ENCODE measurements around the gene DGLUCY.
"Not testable (repeated sequence)": the region's sequence is repeated elsewhere in the genome, so short reads cannot be mapped to it uniquely, and the experiment has no call there.

The DGLUCY gene

DNA sequence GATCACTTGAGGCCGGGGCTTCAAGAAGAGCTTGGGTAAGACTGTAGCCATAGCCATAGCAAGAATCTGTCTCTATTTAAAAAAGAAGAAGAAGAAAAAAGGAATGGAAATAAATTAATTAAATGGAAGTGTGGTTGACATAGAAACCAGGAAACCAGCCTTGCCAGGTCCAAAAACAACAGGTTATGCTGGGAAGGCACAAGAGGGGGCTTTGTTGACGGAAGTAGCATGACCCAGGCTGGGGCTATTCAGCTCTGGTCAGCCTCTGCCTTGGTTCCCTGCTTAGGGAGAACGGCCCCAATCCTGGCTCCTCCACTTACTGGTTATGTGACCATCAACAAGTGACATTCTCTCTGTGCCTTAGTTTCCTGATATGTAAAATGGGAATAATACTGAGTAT lies 145.0 kb downstream of the DGLUCY start:
- no peak overlapping the region for H3K4me3 ChIP-seq (ENCODE audit: low read depth, low read length)
- TF ChIP-seq, protein P1, sequence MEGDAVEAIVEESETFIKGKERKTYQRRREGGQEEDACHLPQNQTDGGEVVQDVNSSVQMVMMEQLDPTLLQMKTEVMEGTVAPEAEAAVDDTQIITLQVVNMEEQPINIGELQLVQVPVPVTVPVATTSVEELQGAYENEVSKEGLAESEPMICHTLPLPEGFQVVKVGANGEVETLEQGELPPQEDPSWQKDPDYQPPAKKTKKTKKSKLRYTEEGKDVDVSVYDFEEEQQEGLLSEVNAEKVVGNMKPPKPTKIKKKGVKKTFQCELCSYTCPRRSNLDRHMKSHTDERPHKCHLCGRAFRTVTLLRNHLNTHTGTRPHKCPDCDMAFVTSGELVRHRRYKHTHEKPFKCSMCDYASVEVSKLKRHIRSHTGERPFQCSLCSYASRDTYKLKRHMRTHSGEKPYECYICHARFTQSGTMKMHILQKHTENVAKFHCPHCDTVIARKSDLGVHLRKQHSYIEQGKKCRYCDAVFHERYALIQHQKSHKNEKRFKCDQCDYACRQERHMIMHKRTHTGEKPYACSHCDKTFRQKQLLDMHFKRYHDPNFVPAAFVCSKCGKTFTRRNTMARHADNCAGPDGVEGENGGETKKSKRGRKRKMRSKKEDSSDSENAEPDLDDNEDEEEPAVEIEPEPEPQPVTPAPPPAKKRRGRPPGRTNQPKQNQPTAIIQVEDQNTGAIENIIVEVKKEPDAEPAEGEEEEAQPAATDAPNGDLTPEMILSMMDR (IDR thresholded peaks at IDR 0.05; ENCODE audit: borderline replicate concordance, insufficient read depth, low read depth, low read length) = no peak

DNA sequence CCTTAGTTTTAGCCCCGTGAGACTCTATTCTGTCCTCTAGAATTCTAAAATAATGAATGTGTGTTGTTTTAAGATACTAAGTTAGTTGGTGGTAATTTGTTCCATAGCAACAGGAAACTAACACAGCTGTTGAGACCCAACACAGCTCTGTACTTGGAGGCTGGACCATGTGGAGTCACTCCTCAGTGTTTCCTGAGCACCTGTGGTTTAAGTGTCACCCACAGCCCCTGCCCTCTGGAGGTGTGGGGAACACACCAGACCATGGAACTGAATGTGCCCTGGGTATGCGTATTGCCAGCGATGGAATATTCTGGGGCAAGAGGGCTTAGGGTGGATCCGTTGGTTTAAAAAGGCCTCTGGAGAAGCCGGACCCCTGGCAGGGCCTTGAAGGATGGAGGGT lies 147.2 kb downstream of the DGLUCY start:
- TF ChIP-seq, protein P1 (IDR thresholded peaks at IDR 0.05; ENCODE audit: borderline replicate concordance, insufficient read depth, low read depth, low read length) = no peak
- no peak overlapping the region for H3K4me3 ChIP-seq (ENCODE audit: low read depth, low read length)

DNA sequence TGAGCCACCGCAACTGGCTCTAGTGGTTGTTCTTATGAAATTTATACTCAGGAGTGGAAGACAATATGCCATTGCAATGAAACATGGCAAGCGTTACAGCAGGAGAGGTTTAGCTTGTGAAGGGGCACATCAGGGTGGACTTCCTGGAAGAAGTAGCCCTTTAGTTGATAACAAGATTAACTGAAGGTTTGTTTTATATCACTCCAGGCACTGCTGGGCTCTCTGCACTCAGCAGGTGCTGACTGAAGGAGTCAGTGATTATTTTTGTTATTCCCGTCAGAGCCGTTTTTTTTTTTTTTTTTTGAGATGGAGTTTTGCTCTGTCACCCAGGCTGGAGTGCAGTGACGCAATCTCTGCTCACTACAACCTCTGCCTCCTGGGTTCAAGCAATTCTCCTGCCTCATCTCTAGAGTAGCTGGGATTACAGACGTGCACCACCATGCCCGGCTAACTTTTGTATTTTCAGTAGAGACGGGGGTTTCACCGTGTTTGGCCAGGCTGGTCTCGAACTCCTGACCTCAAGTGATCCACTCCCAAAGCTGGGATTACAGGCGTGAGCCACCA lies 148.2 kb downstream of the DGLUCY start:
- TF ChIP-seq, protein P1 (IDR thresholded peaks at IDR 0.05; ENCODE audit: borderline replicate concordance, insufficient read depth, low read depth, low read length) = no peak
- H3K4me3 ChIP-seq (ENCODE audit: low read depth, low read length) = no peak overlapping the region

DNA sequence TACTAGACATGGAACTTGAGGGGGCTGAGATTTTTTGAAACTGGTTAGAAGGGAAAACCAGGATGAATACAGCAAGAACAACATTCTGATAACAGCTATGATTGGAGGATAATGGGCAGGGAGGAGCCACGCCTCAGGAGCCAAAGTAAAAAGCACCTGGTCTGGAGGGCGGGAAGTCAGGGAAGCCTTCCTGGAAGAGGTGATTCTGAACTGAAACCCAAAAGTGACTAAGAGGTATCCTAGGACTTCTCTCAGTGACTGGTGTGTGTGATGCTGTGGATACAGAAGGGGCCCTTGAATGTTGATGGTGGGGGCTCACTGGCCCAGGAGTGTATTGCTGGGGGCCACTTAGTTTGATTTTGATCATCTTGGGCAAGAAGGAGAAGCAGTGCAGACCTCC lies 149.5 kb downstream of the DGLUCY start:
- TF ChIP-seq, protein P1 (IDR thresholded peaks at IDR 0.05; ENCODE audit: borderline replicate concordance, insufficient read depth, low read depth, low read length) = no peak
- H3K4me3 ChIP-seq (ENCODE audit: low read depth, low read length) = no peak overlapping the region

DNA sequence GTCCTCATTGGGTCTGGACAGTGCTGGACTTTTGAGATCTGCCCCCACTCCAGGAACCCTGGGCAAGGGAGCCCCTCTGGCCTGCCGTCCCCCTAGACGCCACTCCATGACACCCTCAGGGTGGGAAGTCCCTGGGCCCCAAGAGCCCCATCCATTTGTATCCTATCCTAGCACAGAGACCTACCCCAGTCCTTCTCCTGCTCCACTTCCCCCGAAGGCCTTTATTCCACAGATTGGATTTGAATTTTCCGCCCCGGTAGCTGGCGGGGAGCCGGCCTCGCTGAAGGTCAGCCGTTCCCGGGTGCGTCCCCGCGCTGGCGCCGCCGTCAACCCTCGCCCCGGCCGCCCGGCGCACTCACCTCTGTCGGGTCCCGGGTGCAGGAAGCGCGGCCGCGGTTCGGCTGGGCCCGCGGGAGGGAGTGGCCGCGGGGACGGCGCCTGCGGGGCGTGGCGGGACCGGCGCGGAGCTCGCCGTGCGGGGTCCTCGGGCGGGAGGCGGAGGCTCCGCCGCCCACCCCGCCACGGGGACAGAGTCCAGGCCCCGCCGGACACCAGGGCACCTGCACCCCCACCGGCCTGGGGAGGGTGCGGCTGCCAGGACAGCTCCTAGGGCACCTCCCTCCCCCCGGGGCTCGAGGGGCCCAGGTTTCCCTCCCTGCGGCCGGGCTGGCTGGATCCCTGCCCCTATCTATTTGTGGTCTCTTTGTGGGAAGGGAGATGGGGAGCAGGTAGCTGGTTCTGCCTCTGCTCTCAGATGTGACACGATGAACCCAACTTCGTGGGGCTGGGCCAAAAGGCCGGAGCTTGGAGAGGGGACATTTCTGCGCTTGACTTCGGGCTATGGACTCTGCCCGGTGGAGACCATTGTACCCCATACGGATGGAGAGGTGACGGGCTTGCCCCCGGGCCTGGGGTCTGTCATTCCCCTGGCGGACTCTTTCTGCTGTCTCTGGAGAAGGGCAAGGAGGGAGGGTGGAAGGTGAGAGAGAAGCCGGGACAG lies 150.6 kb downstream of the DGLUCY start:
- TF ChIP-seq, protein P1 (IDR thresholded peaks at IDR 0.05; ENCODE audit: borderline replicate concordance, insufficient read depth, low read depth, low read length) = no peak
- no peak overlapping the region for H3K4me3 ChIP-seq (ENCODE audit: low read depth, low read length)

DNA sequence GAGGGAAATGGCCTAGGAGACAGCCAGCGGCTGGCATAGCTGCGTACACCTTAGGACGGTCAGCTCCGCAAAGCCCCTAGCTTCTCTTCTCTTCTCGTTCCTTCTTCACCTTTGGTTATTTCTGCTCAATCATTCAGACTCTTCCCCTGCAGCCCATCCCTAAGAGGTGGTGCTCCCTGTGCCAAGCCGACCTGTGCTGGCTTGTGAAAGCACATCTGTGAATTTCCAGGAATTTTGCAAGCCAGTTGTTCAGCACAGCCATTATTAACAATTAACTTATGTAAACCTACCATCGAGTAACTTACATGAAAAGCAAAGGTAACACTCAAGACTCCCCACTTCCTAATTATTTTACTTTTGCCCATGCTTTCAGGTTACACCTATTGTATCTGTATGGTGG lies 151.5 kb downstream of the DGLUCY start:
- H3K4me3 ChIP-seq (ENCODE audit: low read depth, low read length) = no peak overlapping the region
- TF ChIP-seq, protein P1 (IDR thresholded peaks at IDR 0.05; ENCODE audit: borderline replicate concordance, insufficient read depth, low read depth, low read length) = no peak

DNA sequence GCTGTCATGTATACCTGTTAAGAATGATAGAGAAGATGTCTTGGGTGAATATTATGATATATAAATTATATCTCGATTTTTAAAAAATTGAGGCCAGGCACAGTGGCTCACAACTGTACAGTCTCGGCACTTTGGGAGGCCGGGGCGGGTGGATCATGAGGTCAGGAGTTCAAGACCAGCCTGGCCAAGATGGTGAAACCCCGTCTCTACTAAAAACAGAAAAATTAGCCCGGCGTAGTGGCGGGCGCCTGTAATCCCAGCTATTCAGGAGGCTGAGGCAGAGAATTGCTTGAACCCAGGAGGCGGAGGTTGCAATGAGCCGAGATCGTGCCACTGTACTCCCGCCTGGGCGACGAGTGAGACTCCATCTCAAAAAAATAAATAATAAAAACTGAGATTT lies 152.4 kb downstream of the DGLUCY start:
- H3K4me3 ChIP-seq (ENCODE audit: low read depth, low read length) = not testable (repeated sequence)

All from GM12875 (cell line).